GM21367 (cell line): ENCODE measurements around the gene SMTNL2.
"Not testable (repeated sequence)": the region's sequence is repeated elsewhere in the genome, so short reads cannot be mapped to it uniquely, and the experiment has no call there.

ENCODE experiments used
- ATAC-seq: cut with Tn5 transposase; IDR thresholded peaks from one replicate; pipeline ENCODE4 v1.9.1; 2021; ENCODE audit not compliant: unreplicated experiment

Gene SMTNL2

DNA sequence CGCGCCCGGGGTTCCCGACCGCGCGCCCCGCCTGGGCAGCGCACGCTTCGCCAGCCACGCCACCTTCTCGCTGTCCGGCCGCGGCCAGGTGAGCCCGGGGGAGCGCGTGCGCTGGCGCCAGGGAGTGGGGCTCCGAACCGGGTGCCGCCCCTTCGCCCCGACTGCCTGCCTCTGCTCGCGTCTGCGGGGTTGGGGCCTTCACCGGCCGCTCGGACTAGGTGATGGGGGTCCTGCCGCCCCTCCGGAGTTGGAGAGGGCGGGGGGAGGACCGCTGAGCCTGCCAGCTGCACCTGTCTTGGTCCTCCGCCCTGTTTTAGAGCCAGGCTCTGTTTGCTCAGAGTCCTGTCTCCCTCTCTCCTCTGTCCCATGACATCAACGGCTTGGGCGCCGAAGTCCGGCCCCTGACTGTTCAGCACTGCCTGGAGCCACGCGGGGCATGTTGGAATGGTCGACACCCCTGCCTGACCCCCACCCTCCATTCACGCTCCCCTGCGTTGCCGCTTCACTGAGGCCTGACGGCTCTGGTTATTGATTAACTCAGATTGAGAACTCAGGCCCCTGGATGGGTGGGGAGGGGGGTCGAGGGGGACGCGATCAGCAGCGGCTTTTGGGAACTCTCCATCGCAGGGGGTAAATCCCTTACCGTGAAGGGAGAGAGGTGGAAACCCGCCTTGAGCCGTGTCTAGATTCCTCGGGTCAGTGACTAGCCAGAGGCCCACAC is 748 bp downstream of the SMTNL2 start:
- no peak for ATAC-seq

DNA sequence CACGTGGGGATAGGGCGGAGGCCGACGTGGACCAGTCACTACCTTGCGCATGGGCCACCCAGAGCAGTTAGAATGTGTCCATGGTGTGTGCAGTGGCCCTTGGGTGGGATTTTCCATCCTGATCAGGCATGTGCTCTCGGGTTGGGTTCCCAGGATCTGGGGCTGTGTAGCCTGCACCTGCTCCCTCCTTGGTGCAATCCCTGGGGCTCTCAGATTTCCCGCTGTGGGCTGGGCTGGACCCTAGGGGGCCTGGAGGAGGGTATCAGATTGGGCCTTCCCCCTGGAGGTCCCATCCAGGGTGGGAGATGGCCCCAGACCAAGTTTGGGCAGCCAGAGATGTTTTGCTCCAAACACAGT is 1.3 kb downstream of the SMTNL2 start:
- ATAC-seq: no peak

DNA sequence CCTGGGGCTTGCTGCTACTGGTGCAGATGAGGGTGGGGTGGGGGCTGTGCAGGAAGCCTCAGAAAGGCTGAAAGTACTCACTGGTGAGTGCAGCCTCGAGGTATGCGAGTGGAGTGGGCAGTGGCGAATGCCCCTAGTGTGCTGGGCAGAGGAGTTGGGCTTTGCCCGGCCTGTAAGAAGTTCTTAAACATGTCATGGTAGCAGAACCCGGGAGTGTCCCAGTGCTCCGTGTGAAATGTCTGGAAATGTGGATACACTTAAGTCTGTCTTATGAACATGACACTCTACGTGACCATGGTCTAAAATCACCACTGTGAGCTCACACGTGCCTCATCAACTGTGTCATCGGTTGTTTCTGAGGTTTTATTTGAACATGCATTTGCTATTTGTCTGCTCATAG is 1.7 kb downstream of the SMTNL2 start:
- no peak for ATAC-seq

DNA sequence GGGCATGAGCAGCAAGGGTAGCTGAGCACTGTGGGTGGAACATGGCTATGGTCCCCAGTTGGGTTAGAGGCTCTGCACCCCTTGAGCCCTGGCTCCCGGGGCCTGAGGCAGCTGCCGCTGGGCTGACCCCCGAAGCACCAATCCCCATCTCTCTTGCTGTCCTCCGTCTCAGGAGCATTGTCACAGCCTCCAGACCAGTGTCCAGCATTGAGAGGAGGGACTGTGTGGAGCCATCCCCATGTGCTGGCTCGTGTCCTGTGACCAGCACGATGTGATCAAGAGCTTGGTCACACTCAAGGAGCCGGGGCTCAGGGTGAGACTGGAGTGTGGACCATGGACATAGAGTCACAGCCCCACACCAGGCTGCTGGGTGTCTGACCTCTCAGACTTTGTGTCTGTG is 2.9 kb downstream of the SMTNL2 start:
- no peak for ATAC-seq

DNA sequence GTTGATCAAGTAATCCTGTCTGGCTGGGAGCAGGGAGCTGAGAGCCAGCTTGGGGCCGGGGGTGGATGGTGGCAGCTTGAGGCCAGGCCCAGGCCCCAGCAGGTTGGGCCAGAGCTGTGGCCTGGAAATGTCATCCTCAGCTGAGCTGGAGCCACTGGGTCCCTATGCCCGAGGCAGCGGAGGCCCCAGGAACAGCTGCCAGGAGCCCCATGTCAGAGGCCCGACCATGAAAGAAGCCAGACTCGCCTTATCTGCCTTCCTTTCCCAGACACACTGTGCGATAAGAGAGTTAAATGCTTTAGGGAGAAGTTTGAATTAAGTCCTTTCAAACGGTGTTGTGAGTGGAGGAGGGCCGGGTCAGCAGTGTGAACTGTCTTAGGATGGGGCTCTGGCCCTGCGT is 3.5 kb downstream of the SMTNL2 start:
- no peak for ATAC-seq

DNA sequence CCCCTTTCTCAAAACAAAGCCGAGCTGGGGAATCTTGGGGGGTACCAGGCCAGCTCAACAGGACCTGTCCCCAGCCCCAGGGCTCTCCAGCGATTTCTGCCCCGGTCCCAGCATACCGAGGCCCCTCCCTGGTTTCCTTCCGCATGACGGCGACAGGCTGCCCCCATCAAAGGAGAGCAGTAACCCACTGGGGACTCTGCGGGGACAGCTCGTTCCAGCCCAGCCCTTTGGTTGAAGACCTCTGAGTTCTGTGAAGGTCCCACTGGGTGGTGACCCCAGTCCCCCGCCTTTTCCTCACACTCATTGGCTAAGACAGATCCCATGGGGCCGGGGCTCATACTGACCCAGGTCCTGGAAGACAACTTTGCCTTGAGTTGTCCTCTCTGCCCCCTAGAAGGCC is 4.1 kb downstream of the SMTNL2 start:
- ATAC-seq: no peak

GRCh38 chr17:4588898-4589625 is 4.7 kb downstream of the SMTNL2 start:
- no peak for ATAC-seq

DNA sequence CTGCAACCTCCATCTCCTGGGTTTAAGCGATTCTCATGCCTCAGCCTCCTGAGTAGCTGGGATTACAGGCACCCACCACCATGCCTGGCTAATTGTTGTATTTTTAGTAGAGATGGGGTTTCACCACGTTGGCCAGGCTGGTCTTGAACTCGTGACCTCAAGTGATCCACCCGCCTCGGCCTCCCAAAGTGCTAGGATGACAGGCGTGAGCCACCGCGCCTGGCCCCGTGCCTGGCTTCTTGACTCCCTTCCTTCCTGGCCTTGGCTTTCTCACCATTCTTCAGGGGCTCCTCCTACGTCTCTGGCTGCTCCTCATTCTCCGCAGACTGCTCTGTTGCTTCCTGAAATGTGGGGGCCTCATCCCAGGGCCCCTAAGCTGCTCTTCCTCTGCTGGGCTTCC is 5.7 kb downstream of the SMTNL2 start:
- ATAC-seq: not testable (repeated sequence)

DNA sequence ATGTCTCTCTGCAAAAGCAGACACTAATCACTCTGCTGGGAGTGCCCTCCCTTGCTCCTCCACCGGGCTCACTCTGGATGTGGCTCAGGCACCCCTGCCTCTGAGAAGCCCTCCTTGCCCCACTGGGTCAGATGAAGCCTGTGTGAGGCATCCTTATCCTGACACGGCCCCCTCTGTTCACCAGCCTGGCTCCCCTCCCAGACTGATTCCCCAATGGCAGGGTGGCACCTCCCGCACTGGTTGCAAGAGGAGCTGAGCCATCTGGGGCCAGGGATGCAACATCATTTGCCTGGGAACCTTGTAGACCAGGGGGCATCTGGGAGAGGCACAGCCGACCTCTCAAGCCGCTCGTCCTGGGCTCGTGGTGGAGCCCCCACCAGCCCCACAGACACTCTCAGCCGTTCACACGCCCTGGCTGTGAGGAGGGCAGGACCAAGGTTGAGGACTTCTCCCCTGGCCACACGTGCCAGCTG is 6.7 kb downstream of the SMTNL2 start:
- ATAC-seq: no peak

GRCh38 chr17:4591529-4591928 is 7.2 kb downstream of the SMTNL2 start:
- no peak for ATAC-seq

DNA sequence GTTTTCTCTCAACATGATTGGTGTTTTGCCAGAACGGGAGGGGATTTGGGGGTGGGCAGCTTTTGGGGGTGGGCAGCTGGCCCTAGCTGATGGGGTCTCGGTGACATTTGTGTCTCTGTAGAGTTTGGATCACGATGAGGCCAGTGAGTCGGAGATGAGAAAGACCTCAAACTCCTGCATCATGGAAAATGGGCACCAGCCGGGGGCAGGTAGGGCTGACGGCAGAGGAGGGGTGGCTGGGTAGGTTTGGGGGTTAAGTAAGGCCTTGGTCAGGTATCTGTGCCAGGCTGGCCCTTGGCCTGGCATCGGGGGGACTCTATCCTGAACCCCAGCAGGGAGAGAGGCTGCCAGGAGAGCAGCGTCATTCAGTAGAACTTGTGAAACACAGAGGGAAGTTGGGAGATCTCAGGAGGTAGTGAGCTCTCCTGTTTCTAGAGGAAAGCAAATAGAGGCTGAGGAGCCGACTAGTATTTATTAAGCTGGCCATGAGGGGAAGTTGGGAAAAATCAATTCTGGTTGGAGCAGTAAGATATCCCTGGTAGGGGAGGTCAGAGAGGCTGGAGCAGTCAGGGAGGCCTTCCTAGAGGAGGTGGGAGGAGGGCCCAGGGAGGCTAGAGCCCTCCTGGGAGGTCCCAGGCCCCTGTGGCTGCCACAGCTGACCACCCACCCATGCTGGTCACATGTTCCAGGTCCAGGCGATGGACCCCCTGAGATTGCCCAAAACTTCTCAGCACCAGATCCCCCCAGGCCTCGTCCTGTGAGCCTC is 8.1 kb downstream of the SMTNL2 start:
- ATAC-seq: no peak

DNA sequence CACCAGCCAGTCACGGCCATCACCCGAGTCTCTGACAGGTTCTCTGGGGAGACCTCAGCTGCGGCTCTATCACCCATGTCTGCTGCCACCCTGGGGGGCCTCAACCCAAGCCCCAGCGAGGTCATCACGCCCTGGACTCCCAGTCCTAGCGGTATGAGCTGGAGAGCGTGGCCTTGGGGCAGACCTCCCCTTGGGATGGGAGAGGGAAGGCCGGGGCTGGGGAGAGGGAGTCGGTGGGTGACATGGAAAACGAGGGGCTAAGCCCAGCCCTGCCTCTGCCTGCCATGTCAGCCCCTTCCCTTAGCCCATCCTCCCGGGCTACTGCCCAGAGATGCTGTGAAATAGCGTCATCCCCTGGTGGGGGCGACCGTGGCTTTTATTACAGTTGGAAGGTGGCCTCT is 8.7 kb downstream of the SMTNL2 start:
- ATAC-seq: no peak

- no peak for ATAC-seq
Observed at GRCh38 chr17:4594406-4594805, 10.1 kb downstream of the SMTNL2 start.

DNA sequence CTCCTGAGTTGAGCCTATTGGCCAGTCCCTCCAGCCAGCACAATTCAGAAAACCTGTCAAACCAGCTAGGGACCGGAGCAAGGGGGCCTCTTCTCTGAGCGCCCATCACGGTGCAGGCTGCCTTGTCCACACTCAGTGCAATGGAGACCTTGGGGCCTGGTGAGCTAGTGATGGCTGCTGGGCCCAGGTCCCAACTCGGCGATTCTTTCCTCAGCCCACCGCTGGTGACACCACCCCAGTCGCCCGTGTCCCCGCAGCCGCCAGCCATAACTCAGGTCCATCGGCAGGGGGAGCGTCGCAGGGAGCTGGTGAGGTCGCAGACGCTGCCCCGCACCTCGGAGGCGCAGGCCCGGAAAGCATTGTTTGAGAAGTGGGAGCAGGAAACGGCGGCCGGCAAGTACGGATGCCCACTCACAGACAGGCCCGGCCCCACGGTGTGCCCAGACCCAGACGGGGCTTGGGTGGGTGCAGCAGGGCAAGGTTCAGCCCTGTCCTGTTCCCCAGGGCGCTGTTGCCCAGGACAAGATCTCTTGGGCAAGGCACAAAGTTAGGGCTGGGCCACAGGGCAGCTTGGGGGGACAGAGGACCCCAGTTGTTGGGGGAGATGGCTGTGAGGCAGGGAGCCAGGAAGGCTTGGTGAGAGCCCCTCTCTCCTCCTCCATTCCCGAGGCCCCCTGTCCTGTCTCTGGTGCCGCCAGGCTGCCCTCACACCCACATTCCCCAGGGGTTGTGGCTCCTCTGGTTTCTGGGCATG is 10.8 kb downstream of the SMTNL2 start:
- ATAC-seq: no peak

DNA sequence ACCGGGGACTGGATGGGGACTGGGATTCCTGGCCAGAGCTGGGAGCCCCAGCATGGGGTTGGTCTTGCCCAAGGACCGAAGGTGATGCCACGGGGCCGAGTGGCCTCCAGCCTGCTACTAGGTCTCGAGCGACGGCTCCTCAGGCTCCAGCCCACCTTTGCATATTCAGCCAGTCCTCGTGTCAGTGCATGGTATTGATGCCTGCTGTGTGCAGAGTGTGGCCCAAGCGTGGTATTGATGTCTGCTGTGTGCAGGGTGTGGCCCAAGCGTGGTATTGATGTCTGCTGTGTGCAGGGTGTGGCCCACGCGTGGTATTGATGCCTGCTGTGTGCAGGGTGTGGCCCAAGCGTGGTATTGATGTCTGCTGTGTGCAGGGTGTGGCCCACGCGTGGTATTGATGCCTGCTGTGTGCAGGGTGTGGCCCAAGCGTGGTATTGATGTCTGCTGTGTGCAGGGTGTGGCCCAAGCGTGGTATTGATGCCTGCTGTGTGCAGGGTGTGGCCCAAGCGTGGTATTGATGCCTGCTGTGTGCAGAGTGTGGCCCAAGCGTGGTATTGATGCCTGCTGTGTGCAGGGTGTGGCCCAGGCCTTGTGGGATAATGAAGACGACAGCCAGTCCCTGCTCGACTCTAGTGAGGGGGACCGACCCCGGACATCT is 11.5 kb downstream of the SMTNL2 start:
- ATAC-seq: not testable (repeated sequence)

DNA sequence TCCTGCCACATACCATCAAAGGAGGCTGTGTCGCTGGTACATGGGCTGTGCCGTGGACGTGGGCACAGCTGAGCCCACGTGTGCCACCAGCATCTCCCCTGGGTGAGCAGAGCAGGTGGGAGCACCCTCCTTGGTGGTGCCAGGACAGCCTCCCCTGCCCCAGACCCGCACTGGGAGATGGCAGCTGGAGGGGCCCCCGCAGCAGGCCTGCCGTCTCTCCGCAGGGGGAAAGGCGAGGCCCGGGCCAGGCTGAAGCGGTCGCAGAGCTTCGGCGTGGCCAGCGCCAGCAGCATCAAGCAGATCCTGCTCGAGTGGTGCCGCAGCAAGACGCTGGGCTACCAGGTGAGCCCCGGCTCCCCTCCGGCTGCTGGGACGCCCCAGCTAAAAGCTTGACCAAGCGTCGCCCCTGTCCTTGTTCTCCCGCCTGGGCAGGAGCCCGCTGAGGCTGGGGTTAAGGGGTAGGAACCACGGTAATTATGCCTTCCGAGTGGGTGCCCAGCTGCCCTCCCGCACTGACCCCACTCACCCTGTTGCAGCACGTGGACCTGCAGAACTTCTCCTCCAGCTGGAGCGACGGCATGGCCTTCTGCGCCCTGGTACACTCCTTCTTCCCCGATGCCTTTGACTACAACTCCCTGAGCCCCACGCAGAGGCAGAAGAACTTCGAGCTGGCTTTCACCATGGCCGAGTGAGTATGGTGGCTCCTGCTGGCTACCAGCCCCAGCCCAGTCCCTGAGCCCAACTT is 12.5 kb downstream of the SMTNL2 start:
- ATAC-seq: no peak

- ATAC-seq: no peak
Observed at GRCh38 chr17:4597975-4598374, 13.6 kb downstream of the SMTNL2 start.

- no peak for ATAC-seq
Observed at GRCh38 chr17:4598776-4599504, 14.6 kb downstream of the SMTNL2 start.
